HG03571 (cell line): ENCODE measurements around the gene LIMS2.

Source experiments
- ATAC-seq: cut with Tn5 transposase; IDR thresholded peaks from one replicate; pipeline ENCODE4 v1.9.1; 2021; ENCODE audit not compliant: unreplicated experiment

Gene LIMS2

DNA sequence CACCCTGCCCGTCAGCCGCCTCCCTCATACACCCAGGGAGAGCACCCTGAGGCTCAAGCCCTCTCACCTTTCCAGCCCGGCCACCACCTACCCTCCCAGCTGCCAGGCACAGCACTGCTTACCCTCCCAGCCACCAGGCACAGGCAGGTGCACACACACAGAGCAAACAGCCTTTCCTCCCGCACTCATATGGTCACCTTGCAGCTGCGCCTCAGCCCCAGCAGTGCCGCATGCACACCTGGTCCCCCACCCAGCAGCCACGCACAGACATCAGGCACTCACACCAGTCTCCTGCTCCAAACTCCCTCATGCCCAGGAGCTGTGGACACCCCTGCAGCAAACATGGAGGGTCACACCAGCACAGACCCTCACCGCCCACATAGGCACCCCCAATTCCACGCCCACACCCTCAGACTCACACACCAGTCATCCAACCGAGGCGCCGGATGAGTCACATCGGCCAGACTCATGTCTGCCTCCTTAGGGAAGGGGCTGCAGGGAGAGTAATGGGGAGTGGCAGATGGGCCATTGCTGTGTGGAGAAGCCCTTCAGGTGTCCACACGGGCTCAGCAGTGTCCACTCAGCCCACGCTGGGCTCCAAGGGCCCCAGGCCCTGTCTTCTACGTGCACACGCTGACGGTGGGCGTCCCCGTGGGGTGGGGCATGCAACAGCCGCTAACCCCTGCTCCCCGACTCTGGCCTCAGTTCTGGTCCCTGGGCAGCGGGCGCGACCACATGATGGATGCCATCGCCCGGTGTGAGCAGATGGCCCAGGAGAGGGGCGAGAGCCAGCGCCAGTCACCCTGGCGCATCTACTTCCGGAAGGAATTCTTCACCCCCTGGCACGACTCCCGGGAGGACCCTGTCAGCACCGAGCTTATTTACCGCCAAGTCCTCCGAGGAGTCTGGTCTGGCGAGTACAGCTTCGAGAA, 51.7 kb downstream of the LIMS2 start:
- no peak for ATAC-seq

DNA sequence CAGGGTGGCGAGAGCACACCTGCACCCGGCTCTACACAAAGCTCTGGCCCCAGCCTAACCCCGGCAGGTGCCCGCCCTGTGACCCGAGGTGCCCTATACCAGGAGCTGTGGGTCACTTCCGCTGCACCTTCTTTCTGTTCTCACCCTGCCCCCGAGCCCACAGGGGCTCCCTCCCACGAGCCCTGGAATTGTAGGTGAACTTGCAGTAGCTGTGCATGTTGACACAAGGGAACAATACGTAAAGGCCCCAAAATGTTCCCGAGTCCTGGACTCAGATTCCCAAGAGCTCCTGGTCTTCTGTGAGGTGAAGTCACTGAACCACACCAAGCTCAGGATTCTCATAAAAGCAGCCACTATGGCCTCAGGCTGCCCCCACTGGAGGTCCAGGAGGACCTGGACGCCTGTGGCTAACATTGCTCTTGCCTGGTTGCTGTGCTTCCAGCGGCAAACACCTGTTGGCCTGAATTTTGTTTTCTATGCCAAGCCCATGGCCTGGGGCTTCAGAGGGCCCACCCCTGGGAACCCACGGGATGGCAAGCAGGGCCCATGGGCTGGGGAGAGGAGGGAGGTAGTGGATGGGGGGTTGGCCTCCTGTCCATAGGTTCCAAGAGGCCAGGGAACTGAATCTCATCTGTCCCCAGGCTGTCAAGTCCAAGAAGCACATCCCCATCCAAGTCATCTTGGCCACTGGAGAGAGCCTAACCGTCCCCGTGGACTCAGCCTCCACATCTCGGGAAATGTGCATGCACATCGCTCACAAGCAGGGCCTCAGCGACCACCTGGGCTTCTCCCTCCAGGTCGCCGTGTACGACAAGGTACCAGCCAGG, 52.6 kb downstream of the LIMS2 start:
- ATAC-seq: no peak

DNA sequence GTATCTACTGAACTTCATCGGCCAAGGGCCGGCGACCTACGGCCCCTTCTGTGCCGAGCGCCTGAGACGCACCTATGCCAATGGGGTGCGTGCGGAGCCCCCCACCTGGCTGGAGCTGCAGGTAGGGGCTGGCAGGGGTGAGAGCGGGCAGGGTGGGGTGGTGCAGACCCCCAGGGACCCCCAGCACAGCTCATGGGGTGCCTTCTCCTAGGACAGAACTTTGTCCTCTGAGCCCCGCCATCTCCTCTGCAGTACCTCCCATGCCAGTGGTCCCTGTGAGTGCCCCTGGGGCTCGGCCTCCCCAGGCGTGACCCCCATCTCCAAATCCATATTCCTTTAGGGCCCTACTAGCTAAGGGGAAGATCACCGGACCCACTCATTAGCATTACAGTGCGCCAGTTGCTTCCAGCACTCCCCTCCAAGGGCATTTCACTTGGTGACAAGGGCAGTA, 53.3 kb downstream of the LIMS2 start:
- ATAC-seq: no peak

DNA sequence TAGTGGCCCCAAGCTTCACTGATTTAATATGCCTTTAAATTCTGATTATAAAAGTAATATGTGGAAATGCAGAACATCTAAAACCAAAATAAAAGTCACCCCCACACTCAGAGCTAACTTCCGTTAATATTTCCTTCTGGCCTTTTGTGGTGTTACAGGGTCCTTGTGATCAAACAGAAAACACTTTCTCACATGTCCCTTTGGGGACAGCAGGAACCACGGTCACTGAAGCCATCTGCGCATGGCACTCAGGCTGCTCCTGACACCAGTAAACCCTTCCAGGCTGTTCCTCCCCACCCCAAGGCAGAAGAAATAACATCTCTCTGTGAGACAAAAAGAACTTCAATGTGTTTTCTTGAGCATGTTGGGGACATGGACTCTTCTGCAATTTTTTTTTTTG, 54.5 kb downstream of the LIMS2 start:
- peak; percentile 53 for ATAC-seq

DNA sequence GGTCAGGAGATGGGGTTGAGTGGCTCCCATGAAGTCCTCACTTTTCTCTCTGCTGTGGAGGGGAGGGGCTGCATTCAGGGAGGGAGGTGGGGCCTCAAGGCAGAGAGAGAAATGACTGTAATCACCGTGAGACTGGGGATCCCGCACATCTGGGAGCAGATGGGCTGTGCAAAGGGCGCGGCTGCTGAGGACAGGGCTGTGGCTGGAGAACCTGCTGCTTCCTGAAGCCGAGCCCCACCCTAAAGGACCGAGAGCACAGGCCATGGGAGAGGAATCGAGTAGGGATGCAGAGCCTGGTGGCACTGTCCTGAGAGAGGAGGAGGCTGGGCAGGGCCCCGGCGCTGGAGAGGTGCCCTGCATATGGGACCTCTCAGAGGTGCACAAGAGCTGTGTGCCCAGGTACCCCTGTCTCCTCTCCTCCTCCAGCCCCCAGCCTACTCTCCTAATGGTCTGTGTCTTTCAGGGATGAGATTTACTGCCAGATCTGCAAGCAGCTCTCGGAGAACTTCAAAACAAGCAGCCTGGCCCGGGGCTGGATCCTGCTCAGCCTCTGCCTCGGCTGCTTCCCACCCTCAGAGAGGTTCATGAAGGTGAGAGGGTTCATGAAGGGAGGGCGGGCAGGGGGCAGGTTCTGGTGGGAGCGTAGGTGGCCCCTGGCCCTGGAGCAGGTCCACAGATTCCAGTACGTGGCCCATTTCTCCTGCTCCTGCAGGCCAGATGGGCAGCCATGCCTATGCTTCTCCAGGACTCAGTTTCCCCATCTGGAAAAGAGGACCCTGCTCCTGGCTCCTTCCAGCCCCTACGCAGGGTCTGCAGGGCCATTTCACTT, 55.2 kb downstream of the LIMS2 start:
- ATAC-seq: no peak

DNA sequence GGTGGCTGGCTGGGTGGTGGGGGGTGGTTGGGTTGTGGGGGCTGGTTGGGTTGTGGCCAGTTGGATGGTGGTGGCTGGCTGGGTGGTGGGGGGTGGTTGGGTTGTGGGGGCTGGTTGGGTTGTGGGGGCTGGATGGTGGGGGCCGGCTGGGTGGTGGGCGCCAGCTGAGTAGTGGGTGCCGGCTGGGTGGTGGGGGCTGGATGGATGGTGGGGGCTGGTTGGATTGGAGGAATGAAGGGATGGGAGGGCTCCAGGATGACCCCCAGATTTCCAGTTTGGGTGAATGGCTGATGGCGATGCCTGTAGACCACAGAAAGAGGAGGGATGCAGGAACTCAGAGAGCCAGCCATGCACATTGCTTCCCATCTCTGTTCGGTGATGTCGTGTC, 56.1 kb downstream of the LIMS2 start:
- no peak for ATAC-seq

DNA sequence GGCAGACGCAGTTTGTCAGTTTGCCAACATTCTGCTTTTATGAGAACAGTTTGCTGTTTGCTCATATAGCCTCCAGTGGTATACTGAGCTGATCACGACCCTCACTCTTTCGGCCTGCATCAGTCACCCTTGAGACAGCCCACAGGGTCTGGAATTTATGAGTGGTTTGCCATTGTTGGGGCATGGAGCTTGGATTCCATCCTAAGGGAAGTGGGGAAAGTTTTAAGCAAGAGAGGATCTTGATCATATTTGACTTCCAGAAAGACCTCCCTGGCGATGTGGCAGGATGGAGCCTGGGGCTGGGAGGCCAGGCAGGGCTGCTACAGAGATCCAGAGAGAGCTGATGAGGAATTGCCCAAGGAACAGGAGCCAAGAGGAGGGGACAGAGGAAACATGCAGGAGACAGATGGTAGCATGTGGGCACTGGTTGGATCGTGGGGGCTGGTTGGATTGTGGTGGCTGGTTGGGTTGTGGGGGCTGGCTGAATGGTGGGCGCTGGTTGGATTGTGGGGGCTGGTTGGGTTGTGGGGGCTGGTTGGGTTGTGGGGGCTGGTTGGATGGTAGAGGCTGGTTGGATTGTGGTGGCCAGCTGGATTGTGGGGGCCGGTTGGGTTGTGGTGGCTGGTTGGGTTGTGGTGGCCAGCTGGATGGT, 56.7 kb downstream of the LIMS2 start:
- no peak for ATAC-seq

DNA sequence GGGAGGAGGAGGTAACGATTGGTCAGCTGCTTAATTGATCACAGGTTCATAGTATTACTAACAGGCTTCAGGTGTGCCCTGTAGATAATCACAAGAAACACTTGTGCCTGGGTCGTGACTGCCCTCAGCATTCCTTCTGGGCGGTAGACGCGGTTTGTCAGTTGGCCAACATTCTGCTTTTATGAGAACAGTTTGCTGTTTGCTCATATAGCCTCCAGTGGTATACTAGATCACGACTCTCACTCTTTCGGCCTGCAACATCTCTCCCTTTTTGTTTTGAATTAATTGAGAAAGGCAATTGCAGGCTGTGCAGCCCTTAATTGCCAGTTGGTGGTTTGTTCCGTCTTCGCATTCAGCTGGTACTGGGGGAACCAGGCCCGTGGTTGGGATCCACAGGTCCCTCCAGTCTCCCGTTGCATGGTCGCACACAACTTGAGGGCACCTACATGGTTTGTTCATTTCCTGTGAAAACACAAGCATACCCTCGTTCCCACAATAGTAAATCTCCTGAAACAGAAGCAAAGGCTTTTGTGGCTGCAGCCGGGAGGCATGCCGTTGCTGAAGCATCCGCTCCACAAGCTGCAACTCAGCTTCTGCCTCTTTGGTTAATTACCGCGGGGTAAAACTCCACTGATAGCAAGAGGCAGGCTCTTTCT, 59.7 kb downstream of the LIMS2 start:
- ATAC-seq: no peak

DNA sequence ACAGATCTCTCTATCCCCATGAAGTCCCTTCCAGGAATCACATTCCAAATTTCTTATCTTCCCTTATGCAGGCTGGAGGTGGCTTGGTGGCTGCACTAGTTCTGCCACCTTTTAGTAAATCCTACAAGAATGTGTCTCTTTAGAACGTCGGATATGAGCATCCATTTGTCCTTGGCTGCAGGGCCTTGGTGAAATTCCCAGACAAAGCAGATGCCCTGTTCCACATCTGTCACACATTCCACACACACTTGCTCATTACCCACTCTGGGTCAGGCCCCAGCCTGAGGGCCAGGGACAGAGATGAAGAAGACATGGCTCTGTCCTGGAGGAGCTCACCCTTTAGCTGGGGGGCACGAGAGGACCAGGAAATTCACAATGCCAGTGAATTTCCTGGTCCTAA, 60.6 kb downstream of the LIMS2 start:
- ATAC-seq: no peak

DNA sequence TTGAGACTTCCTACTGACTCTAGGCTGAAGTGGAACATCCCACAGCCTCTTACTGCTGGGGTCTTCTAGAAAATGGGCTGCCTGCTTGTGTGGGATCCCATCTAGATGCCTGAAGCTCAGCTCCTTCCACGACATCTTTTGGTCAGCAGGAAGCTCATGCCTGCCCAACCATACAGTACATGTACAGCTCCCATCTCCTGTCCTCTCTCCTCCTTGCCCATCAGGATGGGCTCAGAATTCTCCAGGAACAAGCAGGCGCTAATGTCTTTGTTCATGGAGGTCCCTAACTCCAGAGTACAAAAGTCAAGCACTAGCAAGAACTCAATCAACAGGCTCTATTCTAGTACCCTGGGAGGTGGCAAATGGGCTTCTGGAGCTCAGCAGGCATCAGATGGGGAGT, 61.1 kb downstream of the LIMS2 start:
- no peak for ATAC-seq

DNA sequence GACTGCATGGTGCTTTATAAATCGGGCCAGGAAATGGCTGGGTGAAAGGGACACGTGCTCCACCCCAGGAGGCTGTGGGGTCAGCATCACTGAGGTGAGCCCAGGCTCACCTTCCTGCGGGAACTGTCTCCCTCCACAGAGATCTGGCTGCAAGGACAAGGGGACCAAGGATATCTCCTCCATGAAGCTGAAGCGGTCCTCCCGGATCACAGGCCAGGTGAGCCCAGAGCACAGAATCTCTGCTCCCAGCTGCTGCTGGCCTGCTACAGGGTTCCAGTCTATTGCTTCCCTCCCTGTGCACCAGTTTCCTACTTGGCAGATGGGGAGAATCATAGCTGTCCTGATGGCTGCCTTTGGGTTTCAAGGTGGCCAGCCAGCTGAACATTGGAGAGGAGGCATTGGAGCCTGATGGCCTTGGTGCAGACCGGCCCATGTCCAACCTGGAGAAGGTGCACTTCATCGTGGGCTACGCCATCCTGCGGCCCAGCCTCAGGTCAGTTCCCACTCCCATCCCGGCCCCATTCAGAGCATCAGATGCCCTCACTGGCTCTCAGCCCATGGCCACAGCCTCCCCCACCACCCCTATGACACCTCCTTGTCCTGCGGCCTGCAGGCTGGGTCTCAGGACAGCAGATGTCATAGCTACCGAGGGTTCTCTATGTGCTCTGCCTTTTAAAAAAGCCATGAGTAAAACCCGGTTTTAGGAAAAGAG, 63.1 kb downstream of the LIMS2 start:
- ATAC-seq: no peak

DNA sequence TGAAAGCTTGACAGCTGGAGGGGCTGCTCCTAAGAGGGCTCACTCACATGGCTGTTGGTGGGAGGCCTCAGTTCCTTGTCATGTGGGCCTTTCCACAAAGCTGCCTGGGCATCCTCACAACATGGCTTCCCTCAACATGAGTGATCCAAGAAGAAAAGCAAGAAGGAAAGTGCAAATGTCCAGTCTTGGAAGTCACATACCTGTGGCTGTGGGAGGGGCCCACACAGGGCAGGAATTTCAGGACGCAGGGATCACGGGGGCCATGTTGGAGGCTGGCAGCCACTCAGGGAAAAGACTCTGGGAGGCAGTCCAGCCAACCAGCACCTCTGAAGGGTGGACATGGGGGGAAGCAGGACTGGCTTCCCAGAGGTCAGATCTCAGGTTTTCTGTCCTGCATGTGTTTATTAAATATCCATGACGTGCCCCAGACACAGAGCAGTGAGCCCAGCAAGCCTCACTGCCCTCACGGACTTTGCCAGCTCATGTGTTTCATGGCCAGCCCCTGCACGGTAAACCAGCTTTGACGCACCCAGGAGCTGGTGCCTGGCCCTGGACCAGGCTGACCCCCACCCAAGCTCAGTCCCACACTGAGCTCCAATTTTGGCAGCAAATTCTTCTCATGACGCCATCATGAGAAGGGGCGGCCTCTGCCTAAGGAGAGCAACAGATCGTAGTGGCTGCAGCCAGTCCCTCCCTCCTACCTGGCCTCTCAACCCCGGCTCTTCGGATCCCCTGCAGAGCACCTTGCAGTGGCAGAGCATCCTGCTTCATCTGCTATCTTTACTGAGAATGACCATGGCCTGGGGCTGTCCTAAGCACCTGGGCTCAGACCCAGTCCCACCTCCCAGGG, 64.0 kb downstream of the LIMS2 start:
- no peak for ATAC-seq

DNA sequence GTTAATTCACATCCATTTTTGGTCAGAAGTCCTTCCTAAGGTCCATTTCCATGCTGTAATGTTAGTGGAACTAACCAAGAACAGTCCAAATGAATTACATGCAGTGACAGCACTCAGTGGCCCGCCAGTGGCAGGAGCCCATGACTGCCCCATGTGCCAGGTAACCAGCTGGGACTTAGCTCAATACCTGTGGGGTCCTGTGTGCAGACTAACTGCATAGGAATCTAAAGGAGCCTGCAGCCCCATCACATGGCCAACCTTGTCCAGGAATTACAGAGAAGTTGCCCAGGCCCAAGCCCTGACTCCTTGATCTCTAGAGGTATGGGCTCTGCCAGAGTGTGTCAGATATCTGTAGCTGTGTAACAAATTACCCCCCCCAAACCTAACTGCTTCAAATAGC, 64.8 kb downstream of the LIMS2 start:
- no peak for ATAC-seq

DNA sequence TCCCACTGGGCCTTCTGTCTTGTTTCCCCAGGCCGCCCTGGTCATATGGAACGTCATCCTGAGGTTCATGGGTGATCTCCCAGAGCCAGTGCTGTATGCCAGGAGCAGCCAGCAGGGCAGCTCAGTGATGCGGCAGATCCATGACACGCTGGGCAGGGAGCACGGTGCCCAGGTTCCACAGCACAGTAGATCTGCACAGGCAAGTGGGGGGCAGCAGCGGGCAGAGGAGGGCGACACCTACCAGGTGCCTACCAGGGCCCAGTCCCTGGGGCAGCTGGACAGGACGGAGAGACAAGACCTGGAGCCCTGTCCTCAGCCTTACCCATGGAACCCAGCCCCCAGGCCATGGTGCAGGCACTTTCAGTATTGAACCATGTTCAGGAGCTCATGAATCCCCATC, 65.5 kb downstream of the LIMS2 start:
- ATAC-seq: no peak

DNA sequence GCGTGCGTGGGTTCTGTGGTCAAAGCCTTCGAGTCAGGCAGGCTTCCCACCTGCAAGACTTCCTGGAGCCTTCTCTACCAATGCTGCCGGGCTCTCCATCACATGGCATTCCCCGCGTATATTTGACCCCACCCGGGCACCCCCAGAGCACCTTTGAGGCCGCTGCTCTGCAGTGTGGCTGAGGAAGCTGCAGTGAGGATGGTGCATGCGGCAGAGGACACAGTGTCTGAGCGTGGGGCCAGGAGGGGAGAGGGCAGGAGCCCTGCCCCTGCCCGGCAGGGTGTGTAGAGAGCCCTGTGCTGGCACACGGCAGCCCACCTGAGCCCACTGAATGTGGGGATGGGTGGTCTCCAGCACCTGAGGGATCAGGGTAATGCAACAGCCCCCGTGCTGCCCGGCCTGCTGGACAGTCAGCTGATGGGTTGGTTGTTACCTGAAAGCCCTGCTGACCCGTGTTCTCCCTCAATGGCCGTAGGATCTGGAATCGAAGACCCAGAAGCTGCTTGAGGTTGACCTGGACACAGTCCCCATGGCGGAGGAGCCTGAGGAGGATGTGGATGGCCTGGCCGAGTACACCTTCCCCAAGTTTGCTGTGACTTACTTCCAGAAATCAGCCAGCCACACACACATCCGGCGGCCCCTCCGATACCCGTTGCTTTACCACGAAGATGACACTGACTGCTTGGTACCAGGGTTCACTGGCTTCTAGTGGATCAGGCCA, 66.1 kb downstream of the LIMS2 start:
- ATAC-seq: no peak

DNA sequence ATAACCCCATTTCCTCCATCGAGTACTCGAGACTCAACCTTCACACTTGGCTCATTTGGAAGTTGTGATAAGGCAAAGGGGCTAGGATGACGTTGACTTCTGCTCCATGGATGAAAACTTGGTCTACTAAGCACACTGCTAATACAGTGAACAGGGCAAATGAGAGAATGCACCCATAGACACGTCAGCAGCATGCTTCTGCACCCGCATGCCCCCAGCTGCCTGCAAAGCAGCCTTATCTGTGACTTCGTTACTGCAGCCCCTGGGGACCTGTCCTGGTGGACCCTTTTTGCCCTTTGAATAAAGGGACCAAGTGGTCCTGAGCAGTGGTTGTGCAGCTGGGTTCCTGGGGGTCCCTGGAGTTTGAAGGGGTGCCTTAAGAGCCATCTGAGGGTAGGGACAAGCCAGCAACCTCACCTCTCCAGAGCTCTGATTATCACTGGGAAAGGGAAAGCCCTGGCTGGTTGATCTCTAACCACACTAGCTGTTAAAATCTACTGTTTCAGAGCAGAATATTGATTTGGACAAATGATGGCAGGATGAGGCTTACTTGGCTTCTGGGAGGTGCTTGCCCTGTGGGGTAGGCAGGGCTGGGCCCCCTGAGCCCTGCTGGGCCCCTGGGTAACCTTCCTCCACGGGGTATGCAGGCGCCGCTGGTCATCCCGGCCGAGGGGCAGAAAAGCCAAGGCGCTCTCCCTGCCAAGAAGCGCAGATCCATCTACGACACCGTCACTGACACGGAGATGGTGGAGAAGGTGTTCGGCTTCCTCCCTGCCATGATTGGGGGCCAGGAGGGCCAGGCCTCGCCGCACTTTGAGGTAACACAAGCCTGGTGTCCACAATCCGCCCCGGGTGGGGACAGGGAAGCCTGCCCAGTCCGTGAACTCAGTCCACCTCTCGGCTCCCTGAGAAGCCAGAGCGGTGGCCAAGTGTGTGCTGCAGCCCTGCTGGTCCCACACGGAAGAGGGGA, 67.0 kb downstream of the LIMS2 start:
- no peak for ATAC-seq

DNA sequence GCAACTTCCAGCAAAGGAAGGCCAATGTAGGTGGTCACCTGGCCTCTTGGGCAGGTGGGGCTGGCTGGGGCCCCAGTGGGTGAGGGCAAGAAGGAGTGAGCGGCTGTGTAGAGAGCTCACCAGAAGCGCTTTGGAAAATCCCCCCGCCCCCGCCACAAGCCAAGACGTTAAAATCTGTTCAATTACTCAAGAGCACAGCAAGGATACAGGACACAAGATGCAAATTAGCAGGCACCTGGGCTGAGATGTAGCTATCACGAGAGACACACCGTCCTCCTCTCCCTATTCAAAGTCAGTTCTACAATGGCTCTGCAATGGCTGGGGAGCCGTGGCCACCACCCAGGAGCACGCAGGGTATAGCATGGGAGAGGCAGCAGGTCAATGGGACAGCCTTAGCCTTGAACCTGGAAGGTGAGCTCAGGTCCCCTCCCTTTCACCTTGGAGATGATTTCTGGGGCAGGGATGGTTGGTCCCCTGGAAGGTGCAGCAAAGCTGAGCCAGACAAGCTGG, 67.9 kb downstream of the LIMS2 start:
- no peak for ATAC-seq
